Activated CD8-positive, alpha-beta T cell treated with anti-CD3 and anti-CD28 coated beads, Interleukin-2, amount 10 ng/mL, durations not matched to agents 7 days and 5 days (primary cell): ENCODE measurements around the gene EPS8L2. TPM values are rescaled to one million over a fixed set of nuclear protein-coding genes. Genes with fewer than 3 reads are reported as not detected.
A peak's percentile ranks its signal among the peaks of the same experiment; 100 is the strongest.

ENCODE experiments used
- ATAC-seq: fragments of 150-1000 bp; cut with Tn5 transposase; one replicate; pipeline ENCODE4 v1.10.0; 2021; ENCODE audit warnings: moderate library complexity
- CTCF ChIA-PET: fragments of 350-600 bp; sonication (Branson Sonifier 250); formaldehyde crosslinking; loops from one replicate; lab custom pipeline; 2021; ENCODE audit warnings: antibody characterized with exemption; lab: Charles Lee
- POLR2A ChIA-PET: fragments of 350-600 bp; sonication (Branson Sonifier 250); formaldehyde crosslinking; loops from one replicate; lab custom pipeline; 2021; ENCODE audit warnings: antibody characterized with exemption; lab: Charles Lee
- DNase-seq: peaks from one replicate; pipeline ENCODE4 v3.0.0-alpha.2; 2020
- H3K27ac Mint-ChIP-seq: one replicate; pipeline ENCODE4 v1.8.0; 2021; ENCODE audit warnings: mild to moderate bottlenecking, mixed read lengths
- H3K27me3 Mint-ChIP-seq: one replicate; pipeline ENCODE4 v1.8.0; 2021; ENCODE audit warnings: low read depth, mixed read lengths
- H3K36me3 Mint-ChIP-seq: one replicate; pipeline ENCODE4 v1.8.0; 2021; ENCODE audit warnings: low read depth, mixed read lengths
- H3K4me1 Mint-ChIP-seq: one replicate; pipeline ENCODE4 v1.8.0; 2021; ENCODE audit warnings: low read depth, mixed read lengths
- H3K4me3 Mint-ChIP-seq: one replicate; pipeline ENCODE4 v1.8.0; 2021; ENCODE audit warnings: mild to moderate bottlenecking, mixed read lengths
- H3K9me3 Mint-ChIP-seq: one replicate; pipeline ENCODE4 v1.8.0; 2022; ENCODE audit warnings: mixed read lengths; ENCODE audit not compliant: insufficient read depth
- total RNA-seq, 2 experiments: library from RNA; stranded (reverse); gene quantifications; one replicate each; pipeline ENCODE4 v1.2.3, GENCODE V29; 2021

The EPS8L2 gene
- total RNA-seq, 2 experiments from 2014 or later, result 13.9 to 15.0 TPM

DNA sequence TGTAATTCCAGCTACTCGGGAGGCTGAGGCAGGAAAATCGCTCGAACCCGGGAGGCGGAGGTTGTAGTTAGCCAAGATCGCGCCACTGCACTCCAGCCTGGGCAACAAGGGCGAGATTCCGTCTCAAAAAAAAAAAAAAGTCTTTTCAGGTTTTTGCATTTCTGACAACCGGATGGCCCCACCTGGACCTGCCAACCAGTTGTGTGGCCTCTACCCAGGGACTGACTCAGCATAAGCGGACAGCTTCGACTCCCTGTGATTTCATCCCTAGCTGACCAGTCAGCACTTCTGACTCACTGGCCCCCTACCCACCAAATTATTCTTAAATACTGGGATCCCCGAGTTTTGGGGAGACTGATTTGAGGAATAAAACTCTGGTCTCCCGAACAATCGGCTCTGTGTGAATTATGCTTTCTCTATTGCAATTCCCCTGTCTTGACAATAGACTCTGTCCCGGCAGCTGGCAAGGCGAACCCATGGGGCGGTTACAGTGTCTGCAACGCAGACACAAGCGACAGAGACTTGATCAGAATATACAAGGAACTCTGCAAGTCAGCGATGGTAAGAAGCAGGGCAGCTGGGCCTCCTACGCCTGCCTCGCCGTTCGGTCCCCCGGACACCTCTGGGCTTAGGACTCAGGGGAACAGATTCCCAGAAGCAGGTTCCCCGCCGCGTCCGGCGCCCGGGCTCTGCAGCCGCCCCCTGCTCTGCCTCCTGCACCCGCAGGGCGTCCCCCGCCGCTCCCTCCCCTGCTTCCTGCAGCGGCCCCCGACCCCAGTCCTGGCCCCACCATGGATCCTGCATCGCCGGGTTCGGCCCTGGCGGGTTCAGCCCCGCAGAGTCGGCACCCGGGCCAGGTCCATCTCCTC, 40.5 kb downstream of the EPS8L2 start:
- ChIA-PET CTCF (interaction anchor here (0.8 to 2.3 kb wide), 3 partner anchors 18 to 49 kb away, joined by 3 to 12 read pairs (median 3); no protein-coding TSS in a partner anchor), POLR2A (interaction anchor here (1.0 to 1.6 kb wide), 3 partner anchors 9 to 31 kb away, joined by 3 to 4 read pairs (median 3); no protein-coding TSS in a partner anchor)
- Mint-ChIP-seq H3K9me3 (no peaks in the 10 kb centered on the region), H3K27me3 (no peaks in the 10 kb centered on the region), H3K4me1 (peaks cover 21% of the 10 kb centered on the region), H3K27ac (peak overlapping the region; percentile 79), H3K4me3 (peak overlapping the region; percentile 83), H3K36me3 (peaks cover 8% of the 10 kb centered on the region)
- peak; percentile 47 for ATAC-seq
- DNase-seq, result peak; percentile 67

DNA sequence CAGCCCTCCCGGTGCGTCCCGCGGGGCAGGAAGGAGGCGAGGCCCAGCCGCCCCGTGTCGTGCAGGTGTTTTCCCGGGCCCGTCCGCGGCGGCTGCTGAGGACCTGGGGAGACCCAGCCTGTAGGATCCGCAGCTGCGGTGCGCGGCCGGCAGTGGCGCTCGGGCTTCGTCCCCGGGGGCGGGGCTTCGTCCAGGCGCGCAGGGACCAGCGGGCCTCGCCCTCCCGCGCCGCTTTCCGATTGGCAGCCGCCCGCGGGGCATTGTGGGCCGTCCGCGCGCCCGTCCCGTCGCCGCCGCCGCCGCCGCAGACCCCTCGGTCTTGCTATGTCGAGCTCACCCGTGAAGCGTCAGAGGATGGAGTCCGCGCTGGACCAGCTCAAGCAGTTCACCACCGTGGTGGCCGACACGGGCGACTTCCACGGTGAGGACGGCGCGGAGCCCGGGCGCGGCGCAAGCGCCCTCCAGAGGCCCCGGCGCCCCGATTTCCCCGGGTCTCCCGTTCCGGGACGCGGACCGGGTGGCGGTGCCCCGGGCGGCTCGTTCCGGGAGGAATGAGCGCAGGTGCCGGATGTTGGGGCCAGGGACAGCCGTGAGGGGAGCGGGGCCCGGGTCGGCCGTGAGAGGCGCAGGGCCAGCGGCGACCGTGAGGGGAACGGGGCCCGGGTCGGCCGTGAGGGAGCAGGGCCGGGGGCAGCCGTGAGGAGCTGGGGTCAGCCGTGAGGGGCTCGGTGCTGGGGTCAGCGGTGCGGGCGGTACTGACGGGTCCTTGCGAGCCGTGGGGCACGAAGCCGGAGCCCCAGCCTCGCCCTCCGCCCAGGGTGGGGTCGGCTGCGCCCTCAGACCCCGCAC, 41.4 kb downstream of the EPS8L2 start, which contains the start of gene TALDO1:
Gene TALDO1 (plus strand): TSS at position 307 of the 849 bp plus-strand sequence. CDS start 18 bp downstream, at position 325.
- Mint-ChIP-seq H3K27ac (peak within 1 kb of the TSS; percentile 81), H3K4me3 (peak within 1 kb of the TSS; percentile 83), H3K9me3 (no peaks in the 10 kb centered on the region), H3K4me1 (peaks cover 23% of the 10 kb centered on the region), H3K36me3 (peaks cover 12% of the 10 kb centered on the region), H3K27me3 (no peaks in the 10 kb centered on the region)
- peak; percentile 92 for ATAC-seq
- peak; percentile 86 for DNase-seq
- CTCF ChIA-PET, result interaction anchor here (0.8 to 2.3 kb wide), 12 partner anchors 12 to 211 kb away, joined by 3 to 12 read pairs (median 4); partner anchors contain the start of gene HRAS
- POLR2A ChIA-PET, result interaction anchor here (0.7 to 1.6 kb wide), 8 partner anchors 10 to 1129 kb away, joined by 3 to 7 read pairs (median 4); no protein-coding TSS in a partner anchor

DNA sequence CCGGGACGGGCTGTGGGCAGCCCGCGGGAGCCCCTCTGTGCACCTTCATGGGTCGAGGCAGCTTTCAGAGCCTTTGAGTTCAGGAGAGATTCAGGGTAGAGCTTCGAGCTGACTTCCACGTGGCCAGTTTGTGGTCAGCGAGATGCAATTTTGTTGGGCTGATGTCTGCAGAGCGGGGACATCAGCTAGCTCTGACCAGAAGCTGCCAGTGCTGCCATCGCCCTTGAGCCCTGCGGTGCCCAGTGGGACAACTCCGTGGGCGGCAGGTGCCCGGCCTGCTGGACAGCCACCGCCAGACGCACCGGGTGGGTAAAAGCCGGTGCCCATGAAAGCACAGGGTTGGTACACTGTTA, 42.0 kb downstream of the EPS8L2 start:
- ChIA-PET CTCF (interaction anchor here (0.9 to 2.3 kb wide), 12 partner anchors 10 to 212 kb away, joined by 3 to 12 read pairs (median 4); partner anchors contain the start of gene HRAS), POLR2A (interaction anchor here (0.6 to 1.6 kb wide), 11 partner anchors 11 to 1129 kb away, joined by 3 to 7 read pairs (median 3); no protein-coding TSS in a partner anchor)
- Mint-ChIP-seq H3K9me3 (no peaks in the 10 kb centered on the region), H3K36me3 (peaks cover 17% of the 10 kb centered on the region), H3K4me3 (peak overlapping the region; percentile 83), H3K27me3 (no peaks in the 10 kb centered on the region), H3K27ac (peak overlapping the region; percentile 68), H3K4me1 (peaks cover 23% of the 10 kb centered on the region)
- ATAC-seq (peak; percentile 3), DNase-seq (peak; percentile 37)

DNA sequence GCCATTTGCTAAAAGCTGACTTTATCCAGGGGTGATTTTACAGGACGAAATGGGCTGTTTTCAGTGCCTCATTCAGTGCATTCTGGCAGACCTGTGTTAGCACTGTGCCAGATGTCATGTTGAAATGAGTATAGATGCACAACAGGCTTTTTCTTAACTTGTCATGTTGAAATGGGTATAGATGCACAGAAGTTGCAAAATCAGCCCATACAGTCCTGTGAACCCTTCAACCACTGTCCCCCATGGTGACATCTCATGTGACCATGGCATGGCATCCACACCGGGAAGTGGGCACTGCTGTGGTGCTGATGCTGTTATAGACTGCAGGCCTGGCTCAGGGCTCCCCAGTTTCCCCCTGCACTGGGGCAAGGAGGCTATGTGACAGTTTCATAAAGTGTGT, 43.7 kb downstream of the EPS8L2 start:
- ChIA-PET CTCF (no interaction called here), POLR2A (no interaction called here)
- no peak for ATAC-seq
- H3K4me1 Mint-ChIP-seq, result peaks cover 23% of the 10 kb centered on the region
- peak overlapping the region; percentile 37 for H3K4me3 Mint-ChIP-seq
- no peak for DNase-seq
- H3K36me3 Mint-ChIP-seq, result peaks cover 17% of the 10 kb centered on the region
- peak overlapping the region; percentile 34 for H3K27ac Mint-ChIP-seq
- no peaks in the 10 kb centered on the region for H3K27me3 Mint-ChIP-seq
- H3K9me3 Mint-ChIP-seq, result no peaks in the 10 kb centered on the region

DNA sequence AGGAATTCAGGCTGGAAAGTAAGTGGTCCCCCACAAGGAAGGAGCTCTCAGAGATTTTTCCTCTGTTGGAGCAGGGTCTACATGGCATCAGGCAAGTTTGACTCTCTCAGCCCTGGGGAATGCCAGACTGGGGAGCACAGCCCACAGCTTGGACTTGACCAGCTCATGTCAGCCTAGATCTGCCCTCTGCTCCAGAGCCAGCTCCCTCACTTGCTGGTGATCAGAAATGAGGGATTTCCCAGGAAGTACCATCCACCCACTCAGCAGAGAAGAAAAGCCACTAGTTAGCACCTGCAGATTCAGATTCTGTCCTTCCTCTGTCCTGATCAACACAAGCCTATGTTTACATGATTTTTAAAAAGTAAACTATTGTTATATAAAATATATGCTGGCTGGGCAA, 54.2 kb downstream of the EPS8L2 start:
- ChIA-PET POLR2A (interaction anchor here (0.9 kb wide), 1 partner anchor 12 kb away, joined by 3 read pairs; no protein-coding TSS in a partner anchor), CTCF (interaction anchor here (1.4 kb wide), 1 partner anchor 12 kb away, joined by 4 read pairs; the partner anchor contains the start of gene TALDO1)
- no peak for DNase-seq

DNA sequence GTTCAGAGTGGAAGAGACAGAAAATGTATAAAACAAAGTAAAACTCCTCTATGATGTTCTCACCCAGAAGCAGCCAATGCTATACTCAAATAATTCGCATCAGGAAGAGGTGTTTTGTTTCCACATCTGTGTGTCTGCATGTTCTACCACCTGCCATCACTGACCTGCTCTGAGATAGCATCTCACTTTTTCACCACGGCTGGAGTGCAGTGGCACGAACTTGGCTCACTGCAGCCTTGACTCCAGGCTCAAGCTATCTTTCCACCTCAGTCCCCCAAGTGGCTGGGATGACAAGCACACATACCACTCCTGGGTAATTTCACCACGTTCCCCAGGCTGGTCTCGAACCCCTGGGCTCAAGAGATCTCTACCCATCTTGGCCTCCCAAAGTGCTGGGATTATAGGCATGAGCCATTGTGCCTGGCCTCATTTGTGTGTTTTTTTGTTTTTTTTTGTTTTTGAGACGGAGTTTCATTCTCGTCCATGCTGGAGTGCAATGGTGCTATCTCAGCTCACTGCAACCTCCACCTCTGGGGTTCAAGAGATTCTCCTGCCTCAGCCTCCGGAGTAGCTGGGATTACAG, 55.6 kb downstream of the EPS8L2 start:
- H3K9me3 Mint-ChIP-seq, result no peaks in the 10 kb centered on the region
- no peaks in the 10 kb centered on the region for H3K27me3 Mint-ChIP-seq
- H3K36me3 Mint-ChIP-seq, result peaks cover 58% of the 10 kb centered on the region
- peaks cover 2% of the 10 kb centered on the region for H3K4me1 Mint-ChIP-seq
- DNase-seq (no peak), ATAC-seq (no peak)
- H3K4me3 Mint-ChIP-seq, result no peak overlapping the region
- POLR2A ChIA-PET, result interaction anchor here (0.5 kb wide), 1 partner anchor 34 kb away, joined by 3 read pairs; no protein-coding TSS in a partner anchor
- CTCF ChIA-PET, result interaction anchor here (1.3 kb wide), 1 partner anchor 14 kb away, joined by 3 read pairs; no protein-coding TSS in a partner anchor
- H3K27ac Mint-ChIP-seq, result peak overlapping the region; percentile 20

More for the DNA sequence above, 54.2 kb downstream of the EPS8L2 start:
- no peak overlapping the region for H3K4me3 Mint-ChIP-seq
- no peaks in the 10 kb centered on the region for H3K9me3 Mint-ChIP-seq
- peaks cover 2% of the 10 kb centered on the region for H3K4me1 Mint-ChIP-seq
- H3K27me3 Mint-ChIP-seq, result no peaks in the 10 kb centered on the region
- H3K36me3 Mint-ChIP-seq, result peaks cover 57% of the 10 kb centered on the region
- no peak for ATAC-seq
- peak overlapping the region; percentile 46 for H3K27ac Mint-ChIP-seq

DNA sequence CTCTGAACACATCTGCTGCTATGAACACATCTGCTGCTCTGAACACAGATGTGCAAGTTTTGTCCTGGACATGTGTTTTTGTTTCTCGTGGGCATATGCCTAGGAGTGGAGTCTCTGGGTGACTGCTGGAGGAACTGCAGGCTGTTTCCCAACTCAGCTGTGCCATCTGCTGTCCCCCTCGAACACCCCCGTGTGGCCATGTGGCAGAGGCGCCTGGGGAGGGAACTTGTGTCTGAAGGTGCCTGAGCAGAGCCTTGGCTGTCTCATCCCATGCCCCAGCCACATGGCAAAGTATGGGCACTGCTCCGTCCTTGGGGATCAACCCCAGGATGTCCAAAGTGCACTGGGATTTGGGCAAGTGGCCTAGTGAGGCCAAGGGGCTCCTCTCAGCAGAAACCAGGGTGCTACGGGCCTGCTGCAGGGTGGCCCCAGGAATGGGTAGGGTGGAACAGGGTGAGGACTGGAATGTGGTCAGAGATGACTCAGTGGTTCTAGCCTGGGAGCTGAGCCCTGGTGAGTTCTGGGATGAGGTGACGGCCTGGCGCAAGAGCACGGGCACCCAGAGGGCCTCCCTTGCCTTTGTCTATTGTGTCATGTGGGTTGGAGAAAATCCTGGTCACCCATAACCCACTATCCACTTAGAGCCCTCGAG, 56.5 kb downstream of the EPS8L2 start:
- H3K4me3 Mint-ChIP-seq, result no peak overlapping the region
- H3K9me3 Mint-ChIP-seq, result no peaks in the 10 kb centered on the region
- H3K27me3 Mint-ChIP-seq, result no peaks in the 10 kb centered on the region
- ChIA-PET POLR2A (no interaction called here), CTCF (interaction anchor here (1.3 kb wide), 1 partner anchor 15 kb away, joined by 3 read pairs; no protein-coding TSS in a partner anchor)
- DNase-seq (peak; percentile 42), ATAC-seq (peak; percentile 40)
- H3K36me3 Mint-ChIP-seq, result peaks cover 53% of the 10 kb centered on the region
- peaks cover 2% of the 10 kb centered on the region for H3K4me1 Mint-ChIP-seq
- no peak overlapping the region for H3K27ac Mint-ChIP-seq

DNA sequence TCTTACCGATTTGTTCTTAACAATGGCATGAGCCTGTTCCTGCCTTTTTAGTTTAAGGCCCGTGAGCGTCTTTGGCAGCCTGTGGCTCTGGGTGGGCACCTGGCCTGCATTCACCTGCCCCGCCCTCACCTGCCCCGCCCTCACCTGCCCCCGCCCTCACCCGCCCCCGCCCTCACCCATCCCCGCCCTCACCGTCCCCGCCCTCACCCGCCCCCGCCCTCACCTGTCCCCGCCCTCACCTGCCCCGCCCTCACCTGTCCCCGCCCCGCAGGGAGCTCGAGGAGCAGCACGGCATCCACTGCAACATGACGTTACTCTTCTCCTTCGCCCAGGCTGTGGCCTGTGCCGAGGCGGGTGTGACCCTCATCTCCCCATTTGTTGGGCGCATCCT, 57.0 kb downstream of the EPS8L2 start:
- CTCF ChIA-PET, result interaction anchor here (0.9 kb wide), 1 partner anchor 15 kb away, joined by 3 read pairs; no protein-coding TSS in a partner anchor
- Mint-ChIP-seq H3K27me3 (no peaks in the 10 kb centered on the region), H3K4me1 (peaks cover 2% of the 10 kb centered on the region), H3K9me3 (no peaks in the 10 kb centered on the region), H3K36me3 (peaks cover 50% of the 10 kb centered on the region), H3K4me3 (no peak overlapping the region), H3K27ac (no peak overlapping the region)
- ATAC-seq (no peak), DNase-seq (no peak)
- POLR2A ChIA-PET, result no interaction called here

DNA sequence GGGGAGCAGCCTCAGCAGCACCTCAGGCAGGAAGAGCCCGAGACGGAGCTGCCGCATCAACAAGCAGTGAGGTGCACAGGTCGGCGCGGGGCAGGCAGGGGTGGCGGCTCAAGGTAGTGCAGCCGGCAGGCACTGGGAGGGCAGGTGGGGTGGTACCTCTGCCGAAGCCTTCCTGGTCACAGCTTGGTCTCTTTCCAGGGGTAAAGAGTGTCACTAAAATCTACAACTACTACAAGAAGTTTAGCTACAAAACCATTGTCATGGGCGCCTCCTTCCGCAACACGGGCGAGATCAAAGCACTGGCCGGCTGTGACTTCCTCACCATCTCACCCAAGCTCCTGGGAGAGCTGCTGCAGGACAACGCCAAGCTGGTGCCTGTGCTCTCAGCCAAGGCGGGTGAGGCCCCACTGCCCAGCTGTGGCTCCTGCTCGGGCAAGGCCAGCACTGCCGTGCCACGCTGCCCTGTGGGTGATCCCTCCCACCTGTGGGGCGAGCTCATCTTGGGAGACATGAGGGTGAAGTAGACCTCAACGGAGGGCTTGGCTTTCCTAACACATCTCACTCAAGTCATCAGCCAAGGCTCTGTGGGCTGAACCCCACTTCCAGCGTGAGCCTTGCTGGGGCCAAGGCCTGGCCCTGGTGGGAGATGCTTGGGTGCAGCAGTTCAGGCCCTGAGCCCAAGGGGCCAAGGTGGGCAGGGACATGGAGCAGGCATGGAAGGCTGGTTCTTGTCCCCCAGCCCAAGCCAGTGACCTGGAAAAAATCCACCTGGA, 57.7 kb downstream of the EPS8L2 start:
- H3K27me3 Mint-ChIP-seq, result no peaks in the 10 kb centered on the region
- ChIA-PET CTCF (interaction anchor here (0.9 kb wide), 1 partner anchor 15 kb away, joined by 3 read pairs; no protein-coding TSS in a partner anchor), POLR2A (no interaction called here)

More for the DNA sequence above, 57.7 kb downstream of the EPS8L2 start:
- no peak for DNase-seq
- no peak for ATAC-seq
- no peak overlapping the region for H3K4me3 Mint-ChIP-seq
- peaks cover 48% of the 10 kb centered on the region for H3K36me3 Mint-ChIP-seq
- peaks cover 2% of the 10 kb centered on the region for H3K4me1 Mint-ChIP-seq
- no peaks in the 10 kb centered on the region for H3K9me3 Mint-ChIP-seq
- H3K27ac Mint-ChIP-seq, result no peak overlapping the region
